Keratinocyte (primary cell): Measurements from ENCODE around the gene ARHGAP28.

Experiments used
- CTCF ChIP-seq, 3 experiments: IDR thresholded peaks in 1 of 3; conservative IDR thresholded peaks in 1 of 3; optimal IDR thresholded peaks in 1 of 3; 2 replicates in 2 of 3; 3 replicates in 1 of 3; pipeline versions ENCODE3 to v1.5.1; 2011; ENCODE audit warnings: low read length in 3 of 3, mild to moderate bottlenecking in 3 of 3, moderate library complexity in 2 of 3, control low read depth in 1 of 3, inconsistent platforms in 1 of 3; ENCODE audit not compliant: insufficient read depth in 2 of 3; ENCODE audit errors: extremely low read depth in 1 of 3
- EZH2 ChIP-seq: IDR thresholded peaks from one replicate; pipeline ENCODE4 v1.6.1; 2012; ENCODE audit warnings: inconsistent platforms, mild to moderate bottlenecking, low read length, moderate library complexity

DNA sequence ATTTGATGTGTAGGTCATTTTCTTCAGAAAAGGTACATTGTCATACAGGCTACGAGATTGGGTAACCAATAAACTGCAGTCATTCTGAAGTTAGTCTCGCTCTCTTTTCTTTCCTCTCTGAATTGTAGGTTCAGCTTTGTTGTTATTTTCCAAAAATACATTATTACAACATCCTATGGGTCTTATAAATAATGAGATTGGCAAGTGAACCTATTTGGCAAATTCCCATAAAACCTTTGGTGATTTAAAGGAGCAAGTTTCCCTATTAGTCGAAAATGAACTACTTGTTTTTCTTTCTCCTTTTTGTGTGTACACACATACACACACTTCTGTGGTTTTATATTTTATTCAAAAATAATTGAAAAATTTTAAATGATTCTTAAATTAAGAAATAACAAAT is 67.0 kb downstream of the ARHGAP28 start:
- no peak for TF ChIP-seq EZH2
- no peak for TF ChIP-seq CTCF (optimal IDR thresholded peaks at IDR 0.05 in 1 of 3, IDR thresholded peaks at IDR 0.05 in 1 of 3, conservative IDR thresholded peaks at IDR 0.05 in 1 of 3; ENCODE audit: extremely low read depth in 1 of 3, insufficient read depth in 2 of 3, low read length in 3 of 3)
